Stimulated activated CD4-positive, alpha-beta T cell treated with anti-CD3 and anti-CD28 coated beads, Interleukin-4, amount 100 ng/mL, for 4 hours (primary cell): Measurements from ENCODE around the gene EIF4ENIF1.
"Not testable (repeated sequence)": the region's sequence is repeated elsewhere in the genome, so short reads cannot be mapped to it uniquely, and the experiment has no call there.

Experiments used
- DNase-seq, 2 experiments: peaks; one replicate each; pipeline ENCODE4 v3.0.0-alpha.2; 2020

Gene EIF4ENIF1

GRCh38 chr22:31493355-31493754, 3.7 kb upstream of the EIF4ENIF1 start:
- not testable (repeated sequence) for DNase-seq

GRCh38 chr22:31492151-31492550, 2.5 kb upstream of the EIF4ENIF1 start:
- no peak for DNase-seq

GRCh38 chr22:31491218-31491962, 1.7 kb upstream of the EIF4ENIF1 start:
- DNase-seq, result no peak

GRCh38 chr22:31490496-31490925, 869 bp upstream of the EIF4ENIF1 start:
- peak; percentile 21 to 46 for DNase-seq

- DNase-seq, result peak; percentile 12 to 39
These were observed 539 bp downstream of the EIF4ENIF1 start for GRCh38 chr22:31488988-31489617.

- DNase-seq, result no peak
These were observed 1.2 kb downstream of the EIF4ENIF1 start for GRCh38 chr22:31488346-31488883.

GRCh38 chr22:31486951-31487350, 2.7 kb downstream of the EIF4ENIF1 start:
- no peak for DNase-seq

- DNase-seq, result not testable (repeated sequence)
These were observed 3.3 kb downstream of the EIF4ENIF1 start for GRCh38 chr22:31486369-31486768.

GRCh38 chr22:31482470-31482869, 7.2 kb downstream of the EIF4ENIF1 start:
- DNase-seq, result not testable (repeated sequence)

GRCh38 chr22:31481129-31481528, 8.5 kb downstream of the EIF4ENIF1 start:
- no peak for DNase-seq

- DNase-seq, result no peak
These were observed 12.3 kb downstream of the EIF4ENIF1 start for GRCh38 chr22:31477329-31477728.

- no peak for DNase-seq
These were observed 13.8 kb downstream of the EIF4ENIF1 start for GRCh38 chr22:31475800-31476199.

- no peak for DNase-seq
These were observed 14.9 kb downstream of the EIF4ENIF1 start for GRCh38 chr22:31474743-31475142.

GRCh38 chr22:31465307-31465706, 24.3 kb downstream of the EIF4ENIF1 start:
- DNase-seq, result no peak

- DNase-seq, result no peak
These were observed 27.9 kb downstream of the EIF4ENIF1 start for GRCh38 chr22:31461699-31462098.

- no peak for DNase-seq
These were observed 37.7 kb downstream of the EIF4ENIF1 start for GRCh38 chr22:31451709-31452571.

- DNase-seq, result no peak
These were observed 40.1 kb downstream of the EIF4ENIF1 start for GRCh38 chr22:31449506-31449905.

- no peak for DNase-seq
These were observed 41.3 kb downstream of the EIF4ENIF1 start for GRCh38 chr22:31448382-31448781.

GRCh38 chr22:31447337-31447736, 42.3 kb downstream of the EIF4ENIF1 start:
- no peak for DNase-seq

GRCh38 chr22:31446767-31447166, 42.9 kb downstream of the EIF4ENIF1 start:
- no peak for DNase-seq

- DNase-seq, result no peak
These were observed 43.4 kb downstream of the EIF4ENIF1 start for GRCh38 chr22:31446208-31446607.

GRCh38 chr22:31445642-31446041, 44.0 kb downstream of the EIF4ENIF1 start:
- DNase-seq, result no peak

- DNase-seq, result no peak
These were observed 46.1 kb downstream of the EIF4ENIF1 start for GRCh38 chr22:31443516-31443915.
